ENCODE data around the gene KIAA1755. TPM values are rescaled to one million over a fixed set of nuclear protein-coding genes. Genes with fewer than 3 reads are reported as not detected.

KIAA1755 gene
- total RNA-seq, 4 donors from 2014 or later, result 1.1 to 3.6 (median 2.1) TPM

DNA sequence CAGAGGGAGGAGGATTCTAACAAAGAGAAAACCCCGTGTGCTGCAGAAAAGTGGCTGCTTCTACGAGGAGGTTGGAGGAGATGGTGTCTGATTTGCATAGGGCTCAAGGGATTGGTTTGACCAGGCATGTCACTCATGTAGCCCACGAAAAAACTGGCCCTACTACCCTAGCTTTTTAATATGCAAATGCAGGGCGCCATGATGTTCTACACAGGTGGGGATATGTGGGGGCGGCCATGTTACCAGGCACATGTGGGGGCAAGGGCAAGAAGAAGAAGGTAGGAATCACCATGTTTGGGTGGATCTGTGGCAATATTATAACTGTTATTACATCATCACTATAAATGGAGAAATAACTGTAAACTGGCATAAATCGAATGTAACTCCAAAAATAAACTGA lies 9.9 kb downstream of the KIAA1755 start:
- TF ChIP-seq, protein P1, sequence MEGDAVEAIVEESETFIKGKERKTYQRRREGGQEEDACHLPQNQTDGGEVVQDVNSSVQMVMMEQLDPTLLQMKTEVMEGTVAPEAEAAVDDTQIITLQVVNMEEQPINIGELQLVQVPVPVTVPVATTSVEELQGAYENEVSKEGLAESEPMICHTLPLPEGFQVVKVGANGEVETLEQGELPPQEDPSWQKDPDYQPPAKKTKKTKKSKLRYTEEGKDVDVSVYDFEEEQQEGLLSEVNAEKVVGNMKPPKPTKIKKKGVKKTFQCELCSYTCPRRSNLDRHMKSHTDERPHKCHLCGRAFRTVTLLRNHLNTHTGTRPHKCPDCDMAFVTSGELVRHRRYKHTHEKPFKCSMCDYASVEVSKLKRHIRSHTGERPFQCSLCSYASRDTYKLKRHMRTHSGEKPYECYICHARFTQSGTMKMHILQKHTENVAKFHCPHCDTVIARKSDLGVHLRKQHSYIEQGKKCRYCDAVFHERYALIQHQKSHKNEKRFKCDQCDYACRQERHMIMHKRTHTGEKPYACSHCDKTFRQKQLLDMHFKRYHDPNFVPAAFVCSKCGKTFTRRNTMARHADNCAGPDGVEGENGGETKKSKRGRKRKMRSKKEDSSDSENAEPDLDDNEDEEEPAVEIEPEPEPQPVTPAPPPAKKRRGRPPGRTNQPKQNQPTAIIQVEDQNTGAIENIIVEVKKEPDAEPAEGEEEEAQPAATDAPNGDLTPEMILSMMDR (IDR thresholded peaks at IDR 0.05; ENCODE audit: low read depth), result no peak

- TF ChIP-seq, protein P1 (IDR thresholded peaks at IDR 0.05; ENCODE audit: low read depth), result no peak
Observed at GRCh38 chr20:38249536-38250310, 10.8 kb downstream of the KIAA1755 start.

DNA sequence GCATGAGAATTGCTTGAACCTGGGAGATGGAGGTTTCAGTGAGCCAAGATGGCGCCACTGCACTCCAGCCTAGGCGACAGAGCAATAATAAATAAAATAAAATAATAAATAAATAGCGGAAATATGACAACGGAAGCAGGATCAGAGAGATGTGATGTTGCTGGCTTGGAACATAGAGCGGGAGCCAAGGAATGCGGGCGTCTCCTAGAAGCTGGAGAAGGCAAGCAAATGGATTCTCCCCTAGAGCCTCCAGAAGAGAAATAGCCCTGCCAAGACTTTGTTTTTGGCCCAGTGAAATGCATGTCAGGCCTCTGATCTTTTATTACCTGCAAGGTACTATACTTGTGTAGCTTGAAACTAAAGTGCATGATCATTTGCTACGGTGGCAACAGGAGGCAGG lies 12.4 kb downstream of the KIAA1755 start:
- TF ChIP-seq, protein P1 (IDR thresholded peaks at IDR 0.05; ENCODE audit: low read depth), result no peak

DNA sequence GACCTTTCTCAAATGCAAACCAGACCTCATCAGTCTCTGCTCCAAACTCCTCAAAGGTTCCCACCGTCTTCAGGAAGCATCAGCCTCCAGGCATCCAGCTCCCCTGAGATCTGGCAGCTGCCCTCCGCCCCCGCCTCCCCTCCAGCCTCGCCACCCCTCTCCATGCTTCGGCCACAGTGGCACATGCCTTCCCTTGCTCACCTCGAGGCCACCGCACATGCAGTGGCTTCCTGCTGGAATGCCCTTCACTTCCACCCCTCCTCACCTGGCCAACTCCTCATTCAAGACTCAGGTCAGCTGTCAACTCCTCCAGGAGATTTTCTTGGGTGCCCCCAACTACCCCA lies 13.4 kb downstream of the KIAA1755 start:
- TF ChIP-seq, protein P1 (IDR thresholded peaks at IDR 0.05; ENCODE audit: low read depth), result no peak

- TF ChIP-seq, protein P1 (IDR thresholded peaks at IDR 0.05; ENCODE audit: low read depth), result no peak
Observed at GRCh38 chr20:38246357-38247165, 14.0 kb downstream of the KIAA1755 start.

GRCh38 chr20:38245753-38246152 lies 14.8 kb downstream of the KIAA1755 start:
- TF ChIP-seq, protein P1 (IDR thresholded peaks at IDR 0.05; ENCODE audit: low read depth), result no peak

- TF ChIP-seq, protein P1 (IDR thresholded peaks at IDR 0.05; ENCODE audit: low read depth), result no peak
Observed at GRCh38 chr20:38243709-38244020, 16.9 kb downstream of the KIAA1755 start.
